ENCODE data around the gene APOA5.
"Not testable (repeated sequence)": the region's sequence is repeated elsewhere in the genome, so short reads cannot be mapped to it uniquely, and the experiment has no call there.

Gene APOA5

GRCh38 chr11:116772443-116773202 lies 19.1 kb downstream of the APOA5 start, which contains the start of gene BUD13:
Gene BUD13, minus strand, starts transcription at chr11:116772987. Its CDS starts 23 bp downstream, at chr11:116772964.
- DNase-seq, result peak; percentile 96

GRCh38 chr11:116771935-116772334 lies 19.7 kb downstream of the APOA5 start:
- no peak for DNase-seq

- DNase-seq, result no peak
These were observed 29.5 kb downstream of the APOA5 start for GRCh38 chr11:116762132-116762531.

GRCh38 chr11:116756044-116756443 lies 35.6 kb downstream of the APOA5 start:
- not testable (repeated sequence) for DNase-seq

- no peak for DNase-seq
These were observed 41.5 kb downstream of the APOA5 start for GRCh38 chr11:116750070-116750718.

- DNase-seq, result no peak
These were observed 49.6 kb downstream of the APOA5 start for GRCh38 chr11:116742104-116742503.

GRCh38 chr11:116740741-116741140 lies 50.9 kb downstream of the APOA5 start:
- DNase-seq, result no peak
